ENCODE results near the gene MICU1.
"Not testable (repeated sequence)": the region's sequence is repeated elsewhere in the genome, so short reads cannot be mapped to it uniquely, and the experiment has no call there.

- not testable (repeated sequence) for TF ChIP-seq CTCF (CRISPR knock-in tag; IDR thresholded peaks at IDR 0.05); KLF16 (CRISPR knock-in tag; IDR thresholded peaks at IDR 0.05); JUND (CRISPR knock-in tag; IDR thresholded peaks at IDR 0.05); ATF1 (CRISPR knock-in tag; IDR thresholded peaks at IDR 0.05); ZSCAN30 (CRISPR knock-in tag; IDR thresholded peaks at IDR 0.05); ZMAT3 (CRISPR knock-in tag; conservative IDR thresholded peaks at IDR 0.05); ZNF678 (CRISPR knock-in tag; IDR thresholded peaks at IDR 0.05); IRF1 (CRISPR knock-in tag; IDR thresholded peaks at IDR 0.05; ENCODE audit: low read depth); ZBTB26 (CRISPR knock-in tag; IDR thresholded peaks at IDR 0.05; ENCODE audit: borderline replicate concordance); RORA (CRISPR knock-in tag; IDR thresholded peaks at IDR 0.05)
These were observed 21.1 kb upstream of the MICU1 start for GRCh38 chr10:72646971-72647370.

All from HepG2 (cell line).